Measurements from ENCODE around the gene NAT16. TPM values are rescaled to one million over a fixed set of nuclear protein-coding genes. Genes with fewer than 3 reads are reported as not detected.

The NAT16 gene
- total and polyA plus RNA-seq, 2 donors (not counting 1 experiment from before 2014, with no cell fraction given): not detected

GRCh38 chr7:101124376-101125056 is 55.6 kb downstream of the NAT16 start:
- no peak overlapping the region for H2AFZ ChIP-seq (ENCODE audit: insufficient read depth, low read depth, low read length, poor library complexity, severe bottlenecking)
- peaks cover 24 to 25% of the 10 kb centered on the region in 2 donors for H3K4me1 ChIP-seq (ENCODE audit: control insufficient read depth in 2 of 2, insufficient read depth in 2 of 2, low read length in 2 of 2)
- peaks cover 0 to 22% (median 7%) of the 10 kb centered on the region in 4 experiments for H3K27me3 ChIP-seq (replicated peaks in 1 of 4; ENCODE audit: control extremely low read depth in 1 of 4, control insufficient read depth in 3 of 4, insufficient read depth in 4 of 4, low read length in 3 of 4)
- ChIA-PET CTCF (interaction anchor here (0.7 to 3.3 kb wide), 3 partner anchors 19 to 68 kb away, joined by 3 to 28 read pairs (median 5); no protein-coding TSS in a partner anchor), POLR2A (no interaction called here)
- DNase-seq: no peak
- Mint-ChIP-seq H3K4me1 (peaks cover 46% of the 10 kb centered on the region), H3K4me3 (no peak overlapping the region), H3K9me3 (ENCODE audit: insufficient read depth) (no peaks in the 10 kb centered on the region), H3K27ac (no peak overlapping the region), H3K27me3 (peaks cover 33% of the 10 kb centered on the region)
- no peak for ATAC-seq (ENCODE audit: low read depth)
- H4K20me1 ChIP-seq (ENCODE audit: control insufficient read depth, insufficient read depth, low read length, poor library complexity, severe bottlenecking): no peaks in the 10 kb centered on the region
- H3K9me3 ChIP-seq (ENCODE audit: control extremely low read depth in 1 of 3, control insufficient read depth in 2 of 3, insufficient read depth in 1 of 3, low read length in 2 of 3): peaks cover 0 to 11% (median 0%) of the 10 kb centered on the region in 3 donors
- intact Hi-C loops (cut with micrococcal nuclease): loop anchor here (5.0 kb wide), 1 partner anchor 47 kb away; no protein-coding TSS in a partner anchor
- no peaks in the 10 kb centered on the region for H3K36me3 ChIP-seq (replicated peaks in 1 of 2; ENCODE audit: control extremely low read depth in 1 of 2, control insufficient read depth in 1 of 2, extremely low read depth in 1 of 2, insufficient read depth in 2 of 2, low read length in 1 of 2)
- TF ChIP-seq EZH2 (IDR thresholded peaks at IDR 0.05; ENCODE audit: borderline replicate concordance, insufficient read depth, low read depth, low read length, poor library complexity, severe bottlenecking) (no peak), CTCF (IDR thresholded peaks at IDR 0.05) (no peak)
- H3K9ac ChIP-seq (ENCODE audit: low read length): no peak overlapping the region
- H3K79me2 ChIP-seq (ENCODE audit: control insufficient read depth, insufficient read depth, low read length): no peaks in the 10 kb centered on the region
- no peak overlapping the region for H3K4me2 ChIP-seq (replicated peaks; ENCODE audit: low read depth, low read length, poor library complexity, severe bottlenecking)
- H3K27ac ChIP-seq (ENCODE audit: low read length in 2 of 2): no peak overlapping the region
- no peak overlapping the region for H3K4me3 ChIP-seq (ENCODE audit: control extremely low read depth in 1 of 5, extremely low read depth in 1 of 5, insufficient read depth in 1 of 5, low read depth in 2 of 5, low read length in 4 of 5)
- whole genome bisulfite sequencing (ENCODE audit: insufficient coverage): 27% methylated on average over 3 of the region's 7 CpGs

- CTCF ChIA-PET: interaction anchor here (0.6 to 1.8 kb wide), 4 partner anchors 20 to 112 kb away, joined by 3 to 10 read pairs (median 3); no protein-coding TSS in a partner anchor
- Mint-ChIP-seq H3K4me3 (no peak overlapping the region), H3K27me3 (peaks cover 36% of the 10 kb centered on the region), H3K9me3 (ENCODE audit: insufficient read depth) (no peaks in the 10 kb centered on the region), H3K27ac (no peak overlapping the region), H3K4me1 (peaks cover 46% of the 10 kb centered on the region)
- H3K9ac ChIP-seq (ENCODE audit: low read length): no peak overlapping the region
- H3K9me3 ChIP-seq (ENCODE audit: control extremely low read depth in 1 of 3, control insufficient read depth in 2 of 3, insufficient read depth in 1 of 3, low read length in 2 of 3): peaks cover 0 to 11% (median 0%) of the 10 kb centered on the region in 3 donors
- ATAC-seq (ENCODE audit: low read depth) (no peak), DNase-seq (no peak)
- no peak overlapping the region for H3K27ac ChIP-seq (ENCODE audit: low read length in 2 of 2)
- H4K20me1 ChIP-seq (ENCODE audit: control insufficient read depth, insufficient read depth, low read length, poor library complexity, severe bottlenecking): no peaks in the 10 kb centered on the region
- no peak overlapping the region for H2AFZ ChIP-seq (ENCODE audit: insufficient read depth, low read depth, low read length, poor library complexity, severe bottlenecking)
- intact Hi-C loops (cut with micrococcal nuclease): no loop called here
- H3K79me2 ChIP-seq (ENCODE audit: control insufficient read depth, insufficient read depth, low read length): no peaks in the 10 kb centered on the region
- TF ChIP-seq CTCF (IDR thresholded peaks at IDR 0.05): no peak
- TF ChIP-seq EZH2 (IDR thresholded peaks at IDR 0.05; ENCODE audit: borderline replicate concordance, insufficient read depth, low read depth, low read length, poor library complexity, severe bottlenecking): no peak
- no peak overlapping the region for H3K4me2 ChIP-seq (replicated peaks; ENCODE audit: low read depth, low read length, poor library complexity, severe bottlenecking)
- H3K4me3 ChIP-seq (ENCODE audit: control extremely low read depth in 1 of 5, extremely low read depth in 1 of 5, insufficient read depth in 1 of 5, low read depth in 2 of 5, low read length in 4 of 5): no peak overlapping the region
- no peaks in the 10 kb centered on the region for H3K36me3 ChIP-seq (replicated peaks in 1 of 2; ENCODE audit: control extremely low read depth in 1 of 2, control insufficient read depth in 1 of 2, extremely low read depth in 1 of 2, insufficient read depth in 2 of 2, low read length in 1 of 2)
- 100% methylated on average over 2 of the region's 3 CpGs for WGBS (ENCODE audit: insufficient coverage)
- H3K4me1 ChIP-seq (ENCODE audit: control insufficient read depth in 2 of 2, insufficient read depth in 2 of 2, low read length in 2 of 2): peaks cover 24 to 25% of the 10 kb centered on the region in 2 donors
- H3K27me3 ChIP-seq (replicated peaks in 1 of 4; ENCODE audit: control extremely low read depth in 1 of 4, control insufficient read depth in 3 of 4, insufficient read depth in 4 of 4, low read length in 3 of 4): peaks cover 0 to 22% (median 7%) of the 10 kb centered on the region in 4 experiments
- POLR2A ChIA-PET: interaction anchor here (0.6 kb wide), 1 partner anchor 39 kb away, joined by 6 read pairs; the partner anchor contains the start of gene TRIM56
Observed at GRCh38 chr7:101123703-101124068, 56.4 kb downstream of the NAT16 start.

Measured in B cell (primary cell).